ENCODE data around the gene BCAS4. TPM values are rescaled to one million over a fixed set of nuclear protein-coding genes. Genes with fewer than 3 reads are reported as not detected.

The BCAS4 gene
- total RNA-seq, 2 donors from 2014 or later, result 7.7 to 10.2 TPM

DNA sequence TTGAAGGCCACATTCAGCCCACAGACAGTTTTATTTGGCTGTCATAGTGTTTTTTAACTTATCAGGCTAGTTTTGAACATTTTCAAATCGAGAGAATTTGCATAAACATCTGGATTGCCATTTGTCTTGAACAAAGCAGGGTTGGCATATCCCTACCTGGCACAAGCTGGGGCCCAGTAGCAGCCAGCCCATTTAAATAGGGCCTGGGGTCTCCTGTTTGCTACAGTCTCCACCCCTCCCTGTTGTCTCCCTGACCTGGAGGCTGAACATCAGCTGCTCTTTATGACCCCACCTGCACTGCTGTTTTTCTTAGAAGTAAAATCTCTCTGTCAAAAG, 10.5 kb downstream of the BCAS4 start:
- Histone ChIP-seq H3K27ac (no peak overlapping the region), H3K27me3 (replicated peaks; ENCODE audit: insufficient read depth) (no peaks in the 10 kb centered on the region), H3K4me3 (no peak overlapping the region), H3K4me1 (ENCODE audit: control insufficient read depth in 1 of 2, low read depth in 2 of 2) (no peaks in the 10 kb centered on the region), H3K9me3 (no peaks in the 10 kb centered on the region), H3K36me3 (no peaks in the 10 kb centered on the region)
- DNase-seq (ENCODE audit: low spot score) (no peak), ATAC-seq (ENCODE audit: insufficient number of reproducible peaks, low FRiP score, low read depth) (no peak)
- TF ChIP-seq, protein P1, sequence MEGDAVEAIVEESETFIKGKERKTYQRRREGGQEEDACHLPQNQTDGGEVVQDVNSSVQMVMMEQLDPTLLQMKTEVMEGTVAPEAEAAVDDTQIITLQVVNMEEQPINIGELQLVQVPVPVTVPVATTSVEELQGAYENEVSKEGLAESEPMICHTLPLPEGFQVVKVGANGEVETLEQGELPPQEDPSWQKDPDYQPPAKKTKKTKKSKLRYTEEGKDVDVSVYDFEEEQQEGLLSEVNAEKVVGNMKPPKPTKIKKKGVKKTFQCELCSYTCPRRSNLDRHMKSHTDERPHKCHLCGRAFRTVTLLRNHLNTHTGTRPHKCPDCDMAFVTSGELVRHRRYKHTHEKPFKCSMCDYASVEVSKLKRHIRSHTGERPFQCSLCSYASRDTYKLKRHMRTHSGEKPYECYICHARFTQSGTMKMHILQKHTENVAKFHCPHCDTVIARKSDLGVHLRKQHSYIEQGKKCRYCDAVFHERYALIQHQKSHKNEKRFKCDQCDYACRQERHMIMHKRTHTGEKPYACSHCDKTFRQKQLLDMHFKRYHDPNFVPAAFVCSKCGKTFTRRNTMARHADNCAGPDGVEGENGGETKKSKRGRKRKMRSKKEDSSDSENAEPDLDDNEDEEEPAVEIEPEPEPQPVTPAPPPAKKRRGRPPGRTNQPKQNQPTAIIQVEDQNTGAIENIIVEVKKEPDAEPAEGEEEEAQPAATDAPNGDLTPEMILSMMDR (IDR thresholded peaks at IDR 0.05), result no peak

DNA sequence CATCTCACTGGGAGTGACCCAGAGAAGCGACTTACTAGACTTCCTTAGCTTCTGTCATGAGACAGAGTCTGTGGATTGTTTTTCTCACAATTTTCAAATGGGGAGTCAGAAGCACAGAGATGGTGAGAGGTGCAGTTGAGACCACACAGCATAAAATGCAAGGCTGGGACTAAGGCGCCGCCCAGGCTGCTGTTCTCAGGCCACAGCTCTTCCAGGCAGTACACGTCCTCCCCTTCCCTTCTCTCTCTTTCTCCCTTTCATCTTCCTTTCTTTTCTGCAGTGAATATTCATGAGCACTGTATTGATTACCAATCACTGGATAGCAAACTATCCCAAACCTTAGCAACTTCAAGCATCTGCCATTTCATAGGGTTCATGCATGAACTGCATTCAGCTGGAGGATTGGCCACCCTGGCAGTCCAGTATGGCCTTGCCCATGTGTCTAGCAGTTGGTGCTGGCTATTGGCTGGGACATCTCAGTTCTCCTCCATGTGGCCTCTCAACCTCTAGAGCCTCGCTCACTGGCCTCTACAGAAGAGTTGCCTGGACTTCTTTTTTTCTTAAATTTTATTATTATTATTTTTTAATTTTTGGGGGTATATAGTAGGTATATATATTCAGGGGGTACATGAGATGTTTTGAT, 11.4 kb downstream of the BCAS4 start:
- DNase-seq (ENCODE audit: low spot score) (no peak), ATAC-seq (ENCODE audit: insufficient number of reproducible peaks, low FRiP score, low read depth) (no peak)
- H3K4me3 ChIP-seq, result no peak overlapping the region
- no peak overlapping the region for H3K27ac ChIP-seq
- H3K4me1 ChIP-seq (ENCODE audit: control insufficient read depth in 1 of 2, low read depth in 2 of 2), result no peaks in the 10 kb centered on the region
- no peaks in the 10 kb centered on the region for H3K9me3 ChIP-seq
- H3K27me3 ChIP-seq (replicated peaks; ENCODE audit: insufficient read depth), result no peaks in the 10 kb centered on the region
- TF ChIP-seq, protein P1 (IDR thresholded peaks at IDR 0.05), result no peak
- no peaks in the 10 kb centered on the region for H3K36me3 ChIP-seq

DNA sequence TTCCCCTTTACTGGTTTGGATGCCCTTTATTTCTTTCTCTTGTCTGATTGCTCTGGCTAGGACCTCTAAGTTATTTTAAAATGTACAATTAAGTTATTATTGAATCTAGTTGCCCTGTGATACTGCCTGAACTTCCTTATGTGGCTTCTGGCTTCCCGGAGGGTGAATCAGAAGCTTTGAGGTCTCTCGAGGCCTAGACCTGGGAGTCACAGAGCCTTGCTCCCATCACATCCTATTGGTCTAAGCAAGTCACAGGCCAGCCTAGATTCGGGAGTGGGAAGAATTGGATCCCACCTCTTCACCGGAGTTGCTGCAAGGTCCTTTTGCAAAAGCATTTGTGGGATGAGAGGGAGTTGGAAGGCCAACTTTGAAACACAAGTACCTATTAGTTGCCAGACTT, 15.2 kb downstream of the BCAS4 start:
- no peaks in the 10 kb centered on the region for H3K9me3 ChIP-seq
- ATAC-seq (ENCODE audit: insufficient number of reproducible peaks, low FRiP score, low read depth), result no peak
- peaks cover 0 to 5% of the 10 kb centered on the region in 2 donors for H3K4me1 ChIP-seq (ENCODE audit: control insufficient read depth in 1 of 2, low read depth in 2 of 2)
- no peak for DNase-seq (ENCODE audit: low spot score)
- H3K4me3 ChIP-seq, result no peak overlapping the region
- TF ChIP-seq, protein P1 (IDR thresholded peaks at IDR 0.05), result no peak
- H3K27ac ChIP-seq, result no peak overlapping the region
- H3K27me3 ChIP-seq (replicated peaks; ENCODE audit: insufficient read depth), result no peaks in the 10 kb centered on the region
- no peaks in the 10 kb centered on the region for H3K36me3 ChIP-seq

DNA sequence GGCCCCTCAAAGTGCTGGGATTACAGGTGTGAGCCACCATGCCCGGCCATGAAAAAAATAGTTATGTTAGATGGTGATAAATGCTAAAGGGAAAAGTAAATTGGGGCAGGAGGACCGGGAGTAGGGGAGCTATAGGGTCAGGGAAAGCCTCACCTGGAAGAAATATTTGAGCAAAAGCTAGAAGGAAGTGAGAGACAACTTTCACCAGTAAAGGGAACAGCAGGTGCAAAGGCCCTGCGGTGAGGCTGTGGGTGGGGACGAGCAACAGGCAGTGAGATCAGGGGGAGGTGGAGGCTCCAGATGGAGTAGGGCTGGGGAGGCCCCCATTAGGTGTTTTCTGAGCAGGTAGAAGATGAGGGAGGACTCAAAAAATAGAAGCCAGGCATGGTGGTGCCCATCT, 16.0 kb downstream of the BCAS4 start:
- Histone ChIP-seq H3K9me3 (no peaks in the 10 kb centered on the region), H3K4me1 (ENCODE audit: control insufficient read depth in 1 of 2, low read depth in 2 of 2) (peaks cover 3 to 13% of the 10 kb centered on the region in 2 donors), H3K4me3 (no peak overlapping the region), H3K36me3 (no peaks in the 10 kb centered on the region), H3K27ac (no peak overlapping the region), H3K27me3 (replicated peaks; ENCODE audit: insufficient read depth) (no peaks in the 10 kb centered on the region)
- DNase-seq (ENCODE audit: low spot score) (no peak), ATAC-seq (ENCODE audit: insufficient number of reproducible peaks, low FRiP score, low read depth) (no peak)
- TF ChIP-seq, protein P1 (IDR thresholded peaks at IDR 0.05), result no peak

DNA sequence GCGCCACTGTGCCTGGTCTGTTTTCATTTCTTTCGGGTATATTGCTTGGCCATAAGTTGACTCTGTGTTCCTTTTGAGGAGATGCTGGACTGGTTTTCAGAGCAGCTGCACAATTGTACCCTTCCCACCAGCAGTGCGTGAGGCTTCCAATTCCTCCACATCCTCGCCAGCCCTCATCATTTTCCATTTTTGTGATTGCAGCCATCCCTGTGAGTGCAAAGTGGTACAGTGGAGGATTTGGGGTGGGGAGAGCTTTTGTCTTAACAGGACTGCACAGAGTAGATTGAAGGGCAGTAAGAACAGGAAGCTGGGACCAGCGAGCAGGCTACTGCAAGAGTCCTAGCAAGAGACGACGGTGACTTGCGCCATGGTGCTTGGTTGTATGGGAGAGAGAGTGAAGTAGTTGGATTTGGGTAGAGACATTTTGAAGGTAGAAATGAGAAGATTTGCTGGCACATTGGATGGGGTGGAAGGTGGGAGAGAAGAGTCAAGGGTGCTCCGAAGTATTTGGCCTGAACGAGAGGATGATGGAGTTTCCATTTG, 18.3 kb downstream of the BCAS4 start:
- Histone ChIP-seq H3K4me3 (no peak overlapping the region), H3K4me1 (ENCODE audit: control insufficient read depth in 1 of 2, low read depth in 2 of 2) (peaks cover 10 to 37% of the 10 kb centered on the region in 2 donors), H3K9me3 (no peaks in the 10 kb centered on the region), H3K36me3 (no peaks in the 10 kb centered on the region), H3K27me3 (replicated peaks; ENCODE audit: insufficient read depth) (no peaks in the 10 kb centered on the region), H3K27ac (no peak overlapping the region)
- no peak for DNase-seq (ENCODE audit: low spot score)
- TF ChIP-seq, protein P1 (IDR thresholded peaks at IDR 0.05), result no peak
- no peak for ATAC-seq (ENCODE audit: insufficient number of reproducible peaks, low FRiP score, low read depth)
